ENCODE data around the gene DGUOK. TPM values are rescaled to one million over a fixed set of nuclear protein-coding genes. Genes with fewer than 3 reads are reported as not detected.

The DGUOK gene
- polyA plus RNA-seq, 5 donors: 56.5 to 69.8 (median 65.2) TPM

GRCh38 chr2:73993778-73994177 is 67.1 kb downstream of the DGUOK start:
- no peak for DNase-seq

GRCh38 chr2:73994178-73994831 is 67.6 kb downstream of the DGUOK start:
- DNase-seq: no peak

- DNase-seq: no peak
These were observed 69.1 kb downstream of the DGUOK start for GRCh38 chr2:73995810-73996209.

- no peak for DNase-seq
These were observed 71.1 kb downstream of the DGUOK start for GRCh38 chr2:73997813-73998212.

- no peak for DNase-seq
These were observed 71.8 kb downstream of the DGUOK start for GRCh38 chr2:73998451-73998850.

GRCh38 chr2:73998933-73999332 is 72.3 kb downstream of the DGUOK start:
- DNase-seq: no peak

- DNase-seq: no peak
These were observed 73.4 kb downstream of the DGUOK start for GRCh38 chr2:73999881-74000597.

GRCh38 chr2:74000666-74001065 is 74.0 kb downstream of the DGUOK start:
- DNase-seq: no peak

- no peak for DNase-seq
These were observed 74.4 kb downstream of the DGUOK start for GRCh38 chr2:74001121-74001520.

GRCh38 chr2:74001781-74002504 is 75.3 kb downstream of the DGUOK start:
- no peak for DNase-seq

- DNase-seq: peak; percentile 81 to 82
These were observed 76.1 kb downstream of the DGUOK start for GRCh38 chr2:74002505-74003421.

- no peak for DNase-seq
These were observed 77.0 kb downstream of the DGUOK start for GRCh38 chr2:74003494-74004211.

GRCh38 chr2:74004212-74005182 is 77.8 kb downstream of the DGUOK start:
- no peak for DNase-seq

- DNase-seq: no peak
These were observed 79.1 kb downstream of the DGUOK start for GRCh38 chr2:74005786-74006185.

- peak; percentile 90 to 91 for DNase-seq
These were observed 79.8 kb downstream of the DGUOK start for GRCh38 chr2:74006459-74006858.

GRCh38 chr2:74007121-74007520 is 80.4 kb downstream of the DGUOK start:
- DNase-seq: no peak

GRCh38 chr2:74007711-74008110 is 81.0 kb downstream of the DGUOK start:
- no peak for DNase-seq
